GM18873 (cell line): Measurements from ENCODE around the gene CALB2.

Experiments
- ATAC-seq: cut with Tn5 transposase; IDR thresholded peaks from one replicate; pipeline ENCODE4 v1.9.1; 2021; ENCODE audit warnings: mild to moderate bottlenecking, moderate library complexity, moderate number of reproducible peaks; ENCODE audit not compliant: unreplicated experiment, low FRiP score

Gene CALB2

GRCh38 chr16:71424626-71425025, 66.1 kb downstream of the CALB2 start:
- ATAC-seq: no peak

- no peak for ATAC-seq
Measured at GRCh38 chr16:71425746-71426068, 67.2 kb downstream of the CALB2 start.

DNA sequence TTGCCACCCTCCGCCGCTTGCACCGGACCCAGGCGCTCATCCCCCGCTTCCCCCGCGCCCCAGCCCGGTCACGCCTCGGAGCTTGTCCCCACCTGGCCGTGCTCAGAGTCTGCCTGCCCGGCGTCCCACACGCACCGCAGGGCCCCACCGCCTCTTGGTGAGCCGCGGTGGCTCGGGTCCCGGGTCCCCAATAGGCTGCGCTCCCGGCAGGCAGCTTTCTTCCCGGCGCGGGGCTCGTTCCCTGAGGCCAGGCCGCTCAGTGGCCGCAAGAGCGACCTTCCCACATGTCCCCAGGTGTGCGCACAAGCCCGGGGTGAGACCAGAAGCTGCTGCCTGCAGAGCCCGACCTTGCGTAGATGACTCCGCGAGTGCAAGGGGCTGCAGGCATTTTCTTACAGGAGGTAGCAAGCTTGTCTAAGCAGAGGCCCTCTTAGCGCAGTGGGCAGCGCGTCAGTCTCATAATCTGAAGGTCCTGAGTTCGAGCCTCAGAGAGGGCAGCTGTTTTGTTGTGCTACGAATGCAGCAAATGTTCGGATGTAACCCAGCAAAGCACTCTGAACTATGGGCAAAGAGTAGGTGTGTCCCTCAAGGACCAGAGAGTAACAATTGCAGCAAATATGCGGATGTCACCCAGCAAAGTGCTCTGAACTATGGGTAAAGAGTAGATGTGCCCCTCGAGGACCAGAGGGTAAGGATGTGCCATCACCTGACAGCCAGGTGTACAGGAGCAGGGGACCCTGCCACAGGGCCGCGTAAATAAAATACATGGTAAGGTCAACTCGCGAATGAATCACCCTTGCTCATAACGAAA, 67.8 kb downstream of the CALB2 start:
- ATAC-seq: no peak

- no peak for ATAC-seq
Measured at GRCh38 chr16:71426880-71427615, 68.5 kb downstream of the CALB2 start.

DNA sequence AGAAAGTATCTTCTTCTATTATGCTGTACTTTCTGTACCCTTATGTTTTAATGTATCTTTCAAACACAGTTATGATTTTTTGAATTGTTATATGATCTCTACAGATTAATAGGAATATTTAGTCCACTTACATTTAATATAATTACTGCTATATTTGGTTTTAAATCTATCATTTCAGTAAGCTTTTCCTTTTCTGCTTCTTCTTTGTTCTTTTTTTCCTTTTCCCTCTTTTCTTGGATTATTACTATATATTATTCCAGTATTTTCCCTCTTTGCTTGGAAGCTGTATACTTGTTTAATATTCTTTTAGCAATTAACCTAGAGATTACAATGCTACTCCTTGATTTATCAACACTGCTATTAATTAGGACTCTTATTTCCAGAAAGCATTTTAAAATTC, 69.9 kb downstream of the CALB2 start:
- no peak for ATAC-seq

GRCh38 chr16:71428883-71429282, 70.4 kb downstream of the CALB2 start:
- ATAC-seq: no peak

- no peak for ATAC-seq
Measured at GRCh38 chr16:71429581-71429980, 71.1 kb downstream of the CALB2 start.

DNA sequence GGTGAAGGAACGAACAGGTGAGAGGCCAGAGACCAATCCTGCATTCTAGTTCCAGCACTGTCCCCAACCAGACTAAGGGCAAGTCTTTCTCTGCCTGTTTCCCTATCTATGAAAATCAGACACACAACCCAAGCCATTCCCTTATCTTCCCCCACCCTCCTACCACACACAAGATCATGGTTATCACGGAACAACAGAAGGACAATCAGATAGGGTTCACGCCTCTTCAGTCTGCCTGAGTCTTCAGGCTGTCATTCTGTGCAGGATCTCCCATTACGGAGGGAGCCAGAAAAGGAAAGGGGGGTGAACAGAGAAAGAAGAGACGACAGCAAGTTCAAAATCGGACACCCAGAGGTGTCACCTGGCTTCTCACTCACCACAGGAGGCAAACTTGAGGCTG, 72.2 kb downstream of the CALB2 start:
- no peak for ATAC-seq

DNA sequence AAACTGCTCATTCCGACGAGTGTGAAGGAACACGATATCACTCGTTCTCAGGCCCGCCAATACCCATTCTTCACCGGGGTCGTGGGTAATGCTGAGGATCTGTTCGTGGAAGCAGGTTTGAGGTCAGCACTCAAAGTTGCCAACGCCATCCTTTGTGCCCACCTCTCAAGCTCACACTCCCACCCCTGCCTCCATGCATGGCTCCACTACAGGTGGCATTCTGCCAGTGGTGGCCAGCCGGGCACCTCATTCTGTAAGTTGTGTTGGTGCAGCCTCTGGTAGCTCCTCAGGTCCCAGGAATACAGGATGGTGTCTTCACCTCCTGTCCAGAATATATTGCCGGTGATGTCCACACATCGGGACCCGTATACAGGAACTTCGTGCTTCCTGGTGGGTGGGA, 72.7 kb downstream of the CALB2 start:
- no peak for ATAC-seq

DNA sequence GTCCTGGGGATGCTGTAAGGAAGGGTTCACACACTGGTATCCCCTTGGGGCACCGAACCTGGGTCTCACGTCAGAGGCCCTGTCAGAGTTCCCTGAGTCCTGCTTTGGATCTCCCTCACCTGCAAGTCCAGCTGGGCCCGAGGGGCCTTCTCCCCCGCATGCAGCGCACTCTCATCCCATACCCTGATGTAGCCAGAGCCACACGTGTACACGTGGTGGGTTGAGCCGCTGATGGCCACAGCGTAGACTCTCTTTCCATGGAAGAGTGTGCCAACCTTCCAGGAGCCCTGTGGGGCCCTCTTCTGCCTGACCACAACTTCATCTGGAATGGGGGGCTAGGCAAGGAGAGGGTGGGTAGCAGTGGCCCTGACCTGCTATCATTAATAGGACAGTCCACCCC, 73.5 kb downstream of the CALB2 start:
- no peak for ATAC-seq

- no peak for ATAC-seq
Measured at GRCh38 chr16:71432906-71433305, 74.4 kb downstream of the CALB2 start.

- no peak for ATAC-seq
Measured at GRCh38 chr16:71436473-71436872, 78.0 kb downstream of the CALB2 start.

GRCh38 chr16:71439523-71439922, 81.0 kb downstream of the CALB2 start:
- ATAC-seq: no peak
